SHP77 (cell line): ENCODE data around the gene SRGAP1.
"Not testable (repeated sequence)": the region's sequence is repeated elsewhere in the genome, so short reads cannot be mapped to it uniquely, and the experiment has no call there.

Experiments used
- DNase-seq, 2 experiments: peaks; one replicate each; lab custom pipeline; 2025; lab: John Stamatoyannopoulos, UW

Gene SRGAP1

GRCh38 chr12:64170024-64170423, 325.5 kb downstream of the SRGAP1 start:
- DNase-seq, result peak; percentile 11 to 46

- DNase-seq, result no peak
Observed at GRCh38 chr12:64170730-64171129, 326.2 kb downstream of the SRGAP1 start.

- no peak for DNase-seq
Observed at GRCh38 chr12:64171715-64172114, 327.2 kb downstream of the SRGAP1 start.

- DNase-seq, result no peak
Observed at GRCh38 chr12:64172143-64172970, 327.9 kb downstream of the SRGAP1 start.

GRCh38 chr12:64173456-64173855, 329.0 kb downstream of the SRGAP1 start:
- no peak for DNase-seq

GRCh38 chr12:64175254-64175945, 330.9 kb downstream of the SRGAP1 start:
- DNase-seq, result no peak

GRCh38 chr12:64177001-64177400, 332.5 kb downstream of the SRGAP1 start:
- DNase-seq, result no peak

- DNase-seq, result no peak
Observed at GRCh38 chr12:64178122-64178521, 333.6 kb downstream of the SRGAP1 start.

- no peak for DNase-seq
Observed at GRCh38 chr12:64180951-64181350, 336.5 kb downstream of the SRGAP1 start.

- peak in 1 of 2 experiments; percentile 34 for DNase-seq
Observed at GRCh38 chr12:64181430-64182291, 337.2 kb downstream of the SRGAP1 start.

- no peak for DNase-seq
Observed at GRCh38 chr12:64184216-64184615, 339.7 kb downstream of the SRGAP1 start.

- no peak for DNase-seq
Observed at GRCh38 chr12:64186789-64187188, 342.3 kb downstream of the SRGAP1 start.

- DNase-seq, result no peak
Observed at GRCh38 chr12:64187370-64187769, 342.9 kb downstream of the SRGAP1 start.

- no peak for DNase-seq
Observed at GRCh38 chr12:64187794-64188193, 343.3 kb downstream of the SRGAP1 start.

GRCh38 chr12:64189530-64189929, 345.0 kb downstream of the SRGAP1 start:
- DNase-seq, result no peak

GRCh38 chr12:64190140-64190539, 345.6 kb downstream of the SRGAP1 start:
- no peak for DNase-seq

- DNase-seq, result no peak
Observed at GRCh38 chr12:64192644-64193444, 348.3 kb downstream of the SRGAP1 start.

GRCh38 chr12:64193931-64194330, 349.4 kb downstream of the SRGAP1 start:
- DNase-seq, result no peak

- no peak for DNase-seq
Observed at GRCh38 chr12:64194333-64195149, 350.0 kb downstream of the SRGAP1 start.

- DNase-seq, result not testable (repeated sequence)
Observed at GRCh38 chr12:64195841-64196240, 351.3 kb downstream of the SRGAP1 start.

- DNase-seq, result no peak
Observed at GRCh38 chr12:64203036-64203435, 358.5 kb downstream of the SRGAP1 start.
